Measurements from ENCODE around the gene CPOX.
"Not testable (repeated sequence)": the region's sequence is repeated elsewhere in the genome, so short reads cannot be mapped to it uniquely, and the experiment has no call there.

The CPOX gene

GRCh38 chr3:98563661-98564281, 29.6 kb downstream of the CPOX start:
- DNase-seq = peak; percentile 35
- Mint-ChIP-seq H3K9me3 (peaks cover 8% of the 10 kb centered on the region), H3K4me1 (peaks cover 93% of the 10 kb centered on the region), H3K36me3 (peaks cover 19% of the 10 kb centered on the region), H3K27me3 (no peaks in the 10 kb centered on the region), H3K27ac (peak overlapping the region; percentile 99), H3K4me3 (peak overlapping the region; percentile 24)
- CTCF ChIA-PET = interaction anchor here (1.2 to 3.0 kb wide), 4 partner anchors 9 to 26 kb away, joined by 4 to 19 read pairs (median 10); no protein-coding TSS in a partner anchor

GRCh38 chr3:98561727-98562521, 31.5 kb downstream of the CPOX start:
- peaks cover 6% of the 10 kb centered on the region for H3K9me3 Mint-ChIP-seq
- no peaks in the 10 kb centered on the region for H3K27me3 Mint-ChIP-seq
- H3K27ac Mint-ChIP-seq = peak overlapping the region; percentile 99
- peaks cover 17% of the 10 kb centered on the region for H3K36me3 Mint-ChIP-seq
- CTCF ChIA-PET = interaction anchor here (0.7 to 3.0 kb wide), 4 partner anchors 10 to 24 kb away, joined by 3 to 19 read pairs (median 10); no protein-coding TSS in a partner anchor
- H3K4me1 Mint-ChIP-seq = peaks cover 95% of the 10 kb centered on the region
- DNase-seq = peak; percentile 37
- H3K4me3 Mint-ChIP-seq = peak overlapping the region; percentile 28

DNA sequence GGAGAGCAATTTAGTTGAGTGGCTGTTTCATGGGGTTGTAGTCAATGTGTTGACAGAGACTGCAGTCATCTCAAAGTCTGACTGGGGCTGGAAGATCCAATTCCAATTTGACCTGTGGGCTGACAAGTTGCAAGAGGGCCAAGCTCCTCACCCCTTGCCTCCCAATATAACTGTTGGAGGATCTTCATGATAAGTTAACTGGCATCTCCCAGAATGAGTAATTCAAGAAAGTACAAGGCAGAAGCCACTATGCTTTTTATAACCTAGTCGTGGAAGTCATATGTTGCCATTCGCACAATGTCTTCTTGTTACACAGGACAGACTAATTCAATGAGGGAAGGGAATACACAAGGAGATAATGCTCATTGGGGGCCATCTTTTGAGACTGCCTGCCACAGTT, 32.5 kb downstream of the CPOX start:
- Mint-ChIP-seq H3K9me3 (peaks cover 6% of the 10 kb centered on the region), H3K27me3 (no peaks in the 10 kb centered on the region), H3K27ac (peak overlapping the region; percentile 21), H3K4me1 (peaks cover 95% of the 10 kb centered on the region), H3K4me3 (no peak overlapping the region), H3K36me3 (peaks cover 19% of the 10 kb centered on the region)
- no peak for DNase-seq
- CTCF ChIA-PET = no interaction called here

DNA sequence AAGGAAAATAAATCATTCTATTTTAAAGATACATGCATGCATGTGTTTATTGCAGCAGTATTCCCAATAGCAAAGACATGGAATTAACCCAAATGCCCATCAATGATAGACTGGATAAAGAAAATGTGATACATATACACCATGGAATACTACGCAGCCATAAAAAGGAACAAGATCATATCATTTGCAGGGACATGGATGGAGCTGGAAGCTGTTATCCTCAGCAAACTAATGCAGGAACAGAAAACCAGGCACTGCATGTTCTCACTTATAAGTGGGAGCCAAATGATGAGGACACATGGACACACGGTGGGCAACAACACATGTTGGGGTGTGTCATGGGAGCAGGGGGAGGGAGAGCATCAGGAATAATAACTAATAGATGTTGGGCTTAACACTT, 33.6 kb downstream of the CPOX start:
- H3K27me3 Mint-ChIP-seq, H3K4me3 Mint-ChIP-seq, H3K9me3 Mint-ChIP-seq, CTCF ChIA-PET, DNase-seq: not testable (repeated sequence)
- Mint-ChIP-seq H3K36me3 (peaks cover 20% of the 10 kb centered on the region), H3K27ac (peak overlapping the region; percentile 89), H3K4me1 (peaks cover 95% of the 10 kb centered on the region)

DNA sequence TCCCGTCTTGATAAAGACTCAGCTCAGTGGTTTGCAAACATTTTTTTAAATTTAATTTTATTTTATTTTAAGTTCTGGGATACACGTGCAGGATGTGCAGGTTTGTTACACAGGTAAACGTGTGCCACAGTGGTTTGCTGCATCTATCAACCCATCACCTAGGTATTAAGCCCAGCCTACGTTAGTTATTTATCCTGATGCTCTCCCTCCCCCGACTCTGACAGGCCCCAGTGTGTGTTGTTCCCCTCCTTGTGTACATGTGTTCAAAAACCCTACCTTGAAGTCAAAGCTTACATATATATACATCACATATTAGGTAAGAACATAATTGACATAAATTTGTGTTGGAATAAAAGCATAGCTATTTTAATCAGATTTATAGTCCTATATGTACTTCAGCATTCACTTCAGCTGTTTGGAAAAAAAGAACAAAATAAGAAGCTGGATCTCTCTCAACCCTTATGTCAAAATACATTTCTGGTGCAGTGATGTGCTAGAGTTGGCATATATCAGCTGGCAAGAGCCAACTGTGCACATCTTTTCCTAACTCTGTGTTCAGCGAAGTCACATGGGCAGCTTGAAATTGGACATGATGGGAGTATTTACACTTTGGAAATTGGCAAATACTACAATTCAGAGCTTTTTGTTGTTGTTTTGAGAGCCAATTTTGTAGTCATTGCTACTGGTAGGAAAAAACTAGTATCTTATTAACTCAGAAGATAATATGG, 35.1 kb downstream of the CPOX start:
- Mint-ChIP-seq H3K36me3 (peaks cover 24% of the 10 kb centered on the region), H3K27me3 (no peaks in the 10 kb centered on the region), H3K4me1 (peaks cover 95% of the 10 kb centered on the region), H3K27ac (peak overlapping the region; percentile 97), H3K4me3 (peak overlapping the region; percentile 24), H3K9me3 (peaks cover 6% of the 10 kb centered on the region)
- CTCF ChIA-PET = interaction anchor here (0.7 to 1.7 kb wide), 5 partner anchors 15 to 40 kb away, joined by 3 to 5 read pairs (median 3); no protein-coding TSS in a partner anchor
- DNase-seq = no peak

DNA sequence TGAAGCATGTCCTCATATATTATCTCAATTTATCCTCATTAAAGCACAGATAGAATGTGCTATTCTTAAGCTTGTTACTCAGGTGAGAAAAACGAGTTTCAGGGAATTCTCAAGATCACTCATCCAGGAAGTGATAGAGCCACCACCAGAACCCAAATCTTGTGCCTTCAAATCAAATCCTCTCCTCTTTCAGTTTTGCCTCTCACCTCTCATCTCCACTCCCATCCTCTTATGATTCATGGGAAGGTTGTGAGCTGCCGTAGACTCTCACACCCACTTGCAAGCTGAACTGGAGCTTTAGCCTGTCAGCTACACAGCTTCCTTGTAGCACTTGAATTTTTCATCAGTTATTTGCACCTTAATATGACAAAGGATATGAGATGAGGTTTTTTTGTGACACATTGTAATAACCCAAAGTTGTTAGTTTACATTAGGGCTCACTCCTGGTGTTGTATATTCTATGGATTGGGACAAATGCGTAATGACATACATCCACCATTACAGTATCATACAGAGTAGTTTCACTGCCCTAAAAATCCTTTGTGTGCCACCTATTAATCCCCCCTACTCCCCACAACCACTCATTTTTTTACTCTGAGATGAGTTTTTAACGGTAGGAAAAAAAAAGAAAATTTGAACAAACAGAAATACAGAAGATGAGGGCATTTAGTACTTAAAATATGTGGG, 35.9 kb downstream of the CPOX start:
- peaks cover 6% of the 10 kb centered on the region for H3K9me3 Mint-ChIP-seq
- H3K36me3 Mint-ChIP-seq = peaks cover 29% of the 10 kb centered on the region
- CTCF ChIA-PET = interaction anchor here (0.8 to 2.0 kb wide), 7 partner anchors 8 to 40 kb away, joined by 3 to 7 read pairs (median 3); no protein-coding TSS in a partner anchor
- DNase-seq = peak; percentile 55
- peaks cover 95% of the 10 kb centered on the region for H3K4me1 Mint-ChIP-seq
- H3K27me3 Mint-ChIP-seq = no peaks in the 10 kb centered on the region
- peak overlapping the region; percentile 77 for H3K4me3 Mint-ChIP-seq
- peak overlapping the region; percentile 97 for H3K27ac Mint-ChIP-seq

- Mint-ChIP-seq H3K27me3 (no peaks in the 10 kb centered on the region), H3K27ac (peak overlapping the region; percentile 97), H3K36me3 (peaks cover 39% of the 10 kb centered on the region), H3K4me1 (peaks cover 97% of the 10 kb centered on the region), H3K4me3 (peak overlapping the region; percentile 77), H3K9me3 (peaks cover 6% of the 10 kb centered on the region)
- DNase-seq = peak; percentile 88
- CTCF ChIA-PET = interaction anchor here (0.6 to 2.0 kb wide), 7 partner anchors 9 to 34 kb away, joined by 3 to 7 read pairs (median 3); partner anchors contain the start of gene CLDND1
Observed at GRCh38 chr3:98556164-98557130, 37.0 kb downstream of the CPOX start.

DNA sequence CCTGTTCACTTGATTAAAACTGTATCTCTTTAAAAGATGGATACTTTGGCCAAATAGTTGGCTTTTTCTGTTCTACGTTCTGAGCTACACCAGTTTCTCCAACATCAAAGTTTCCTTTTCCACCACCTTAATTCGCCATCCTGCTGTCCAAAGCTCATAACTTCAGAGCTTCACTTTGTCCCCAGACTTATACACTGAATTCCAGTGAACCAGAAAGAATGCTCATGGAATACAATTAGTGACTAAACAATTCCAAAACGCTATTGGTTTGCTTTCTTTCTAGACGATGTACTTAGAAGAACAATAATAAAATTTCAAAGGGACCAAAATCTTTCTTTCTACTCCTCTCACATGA, 38.4 kb downstream of the CPOX start:
- Mint-ChIP-seq H3K27ac (peak overlapping the region; percentile 97), H3K27me3 (no peaks in the 10 kb centered on the region), H3K9me3 (peaks cover 11% of the 10 kb centered on the region), H3K36me3 (peaks cover 46% of the 10 kb centered on the region), H3K4me3 (peak overlapping the region; percentile 77), H3K4me1 (peaks cover 98% of the 10 kb centered on the region)
- CTCF ChIA-PET = interaction anchor here (0.6 to 1.8 kb wide), 2 partner anchors 14 to 19 kb away, joined by 3 to 5 read pairs; no protein-coding TSS in a partner anchor
- DNase-seq = no peak

DNA sequence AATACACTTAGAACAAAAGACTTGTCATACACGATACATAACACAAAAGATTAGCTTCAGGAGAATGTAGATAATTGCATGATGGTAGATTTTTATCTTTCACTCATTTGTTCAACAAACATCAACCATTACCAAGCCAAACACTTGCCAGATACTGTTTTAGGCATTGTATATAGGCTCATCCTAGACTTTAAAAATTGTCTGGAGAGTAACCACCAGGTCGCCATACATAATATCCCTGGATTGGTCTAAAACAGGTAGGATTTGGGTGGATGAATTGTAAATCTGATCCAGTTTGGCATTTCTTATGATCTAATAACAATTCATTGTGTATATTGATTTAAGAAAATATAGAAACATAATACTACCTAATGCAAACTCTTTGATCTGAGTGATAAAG, 38.8 kb downstream of the CPOX start:
- H3K4me1 Mint-ChIP-seq = peaks cover 98% of the 10 kb centered on the region
- H3K36me3 Mint-ChIP-seq = peaks cover 47% of the 10 kb centered on the region
- peak overlapping the region; percentile 97 for H3K27ac Mint-ChIP-seq
- H3K9me3 Mint-ChIP-seq = peaks cover 11% of the 10 kb centered on the region
- no peak for DNase-seq
- H3K27me3 Mint-ChIP-seq = no peaks in the 10 kb centered on the region
- CTCF ChIA-PET = interaction anchor here (0.6 to 1.8 kb wide), 3 partner anchors 14 to 46 kb away, joined by 3 to 5 read pairs (median 3); no protein-coding TSS in a partner anchor
- H3K4me3 Mint-ChIP-seq = peak overlapping the region; percentile 77

DNA sequence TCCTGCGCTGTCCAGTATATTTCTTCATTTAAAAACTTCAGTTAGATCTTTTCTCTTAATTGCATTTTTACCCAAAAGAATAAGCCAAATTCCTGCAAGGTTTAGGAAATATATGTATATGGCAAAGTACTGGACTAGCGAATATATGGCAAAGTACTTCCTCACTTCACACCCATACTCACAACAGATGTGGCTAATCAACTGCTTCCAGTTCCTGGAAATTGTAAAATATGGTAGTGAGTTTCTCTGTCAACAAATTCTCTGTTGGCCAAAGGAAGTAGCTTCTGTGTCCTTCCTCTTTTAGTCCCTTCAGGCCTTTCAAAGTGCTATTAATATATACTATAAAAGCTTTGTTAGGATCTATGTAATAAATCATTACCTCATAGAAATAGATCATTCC, 39.7 kb downstream of the CPOX start:
- CTCF ChIA-PET = interaction anchor here (0.7 to 1.8 kb wide), 2 partner anchors 17 to 47 kb away, joined by 3 to 5 read pairs; no protein-coding TSS in a partner anchor
- H3K4me1 Mint-ChIP-seq = peaks cover 98% of the 10 kb centered on the region
- no peaks in the 10 kb centered on the region for H3K27me3 Mint-ChIP-seq
- H3K27ac Mint-ChIP-seq = peak overlapping the region; percentile 97
- DNase-seq = no peak
- peak overlapping the region; percentile 77 for H3K4me3 Mint-ChIP-seq
- H3K9me3 Mint-ChIP-seq = peaks cover 4% of the 10 kb centered on the region
- peaks cover 44% of the 10 kb centered on the region for H3K36me3 Mint-ChIP-seq

- CTCF ChIA-PET = no interaction called here
- Mint-ChIP-seq H3K4me3 (peak overlapping the region; percentile 77), H3K4me1 (peaks cover 98% of the 10 kb centered on the region), H3K9me3 (peaks cover 4% of the 10 kb centered on the region), H3K36me3 (peaks cover 47% of the 10 kb centered on the region), H3K27ac (peak overlapping the region; percentile 97), H3K27me3 (no peaks in the 10 kb centered on the region)
- no peak for DNase-seq
Observed at GRCh38 chr3:98553021-98553563, 40.3 kb downstream of the CPOX start.

- peaks cover 95% of the 10 kb centered on the region for H3K4me1 Mint-ChIP-seq
- peak overlapping the region; percentile 77 for H3K4me3 Mint-ChIP-seq
- CTCF ChIA-PET = interaction anchor here (1.0 kb wide), 1 partner anchor 10 kb away, joined by 3 read pairs; no protein-coding TSS in a partner anchor
- H3K9me3 Mint-ChIP-seq = peaks cover 4% of the 10 kb centered on the region
- no peaks in the 10 kb centered on the region for H3K27me3 Mint-ChIP-seq
- no peak for DNase-seq
- peaks cover 48% of the 10 kb centered on the region for H3K36me3 Mint-ChIP-seq
- H3K27ac Mint-ChIP-seq = peak overlapping the region; percentile 97
Observed at GRCh38 chr3:98552232-98553020, 41.0 kb downstream of the CPOX start.

Measured in activated naive CD4-positive, alpha-beta T cell treated with anti-CD3 and anti-CD28 coated beads, Interleukin-2, amount 10 ng/mL, durations not matched to agents 7 days and 5 days (primary cell).